Stimulated activated CD4-positive, alpha-beta T cell treated with anti-CD3 and anti-CD28 coated beads, TNF-alpha, amount 100 ng/mL, for 48 hours (primary cell): Measurements from ENCODE around the gene AGPAT2.

ENCODE experiments used
- DNase-seq, 3 donors: peaks; one replicate each; pipeline ENCODE4 v3.0.0-alpha.2; 2020; ENCODE audit warnings: low read depth in 3 of 3

The AGPAT2 gene

GRCh38 chr9:136686794-136687711 lies at the start of gene AGPAT2:
TSS of gene AGPAT2 (minus strand) at chr9:136687457. CDS start at chr9:136687357, 100 bp downstream.
- DNase-seq = peak; percentile 43 to 76 (median 54)

GRCh38 chr9:136735812-136736480 lies 48.7 kb upstream of the AGPAT2 start:
- DNase-seq = no peak

- DNase-seq = no peak
Observed at GRCh38 chr9:136734837-136735496, 47.7 kb upstream of the AGPAT2 start.

- DNase-seq = no peak
Observed at GRCh38 chr9:136733611-136734010, 46.4 kb upstream of the AGPAT2 start.

GRCh38 chr9:136732444-136733178 lies 45.4 kb upstream of the AGPAT2 start:
- no peak for DNase-seq

- no peak for DNase-seq
Observed at GRCh38 chr9:136729926-136730325, 42.7 kb upstream of the AGPAT2 start.

GRCh38 chr9:136729144-136729543 lies 41.9 kb upstream of the AGPAT2 start:
- no peak for DNase-seq

GRCh38 chr9:136728548-136729123 lies 41.4 kb upstream of the AGPAT2 start:
- DNase-seq = no peak

- peak; percentile 86 to 90 (median 87) for DNase-seq
Observed at GRCh38 chr9:136728080-136728547, 40.9 kb upstream of the AGPAT2 start.

GRCh38 chr9:136726631-136727191 lies 39.5 kb upstream of the AGPAT2 start:
- DNase-seq = peak in 1 of 3 donors; percentile 37

GRCh38 chr9:136726118-136726517 lies 38.9 kb upstream of the AGPAT2 start:
- no peak for DNase-seq

GRCh38 chr9:136725612-136726011 lies 38.4 kb upstream of the AGPAT2 start:
- DNase-seq = no peak

- DNase-seq = no peak
Observed at GRCh38 chr9:136724772-136725171, 37.5 kb upstream of the AGPAT2 start.

GRCh38 chr9:136723989-136724388 lies 36.7 kb upstream of the AGPAT2 start:
- no peak for DNase-seq

GRCh38 chr9:136723362-136723976 lies 36.2 kb upstream of the AGPAT2 start:
- no peak for DNase-seq

- DNase-seq = no peak
Observed at GRCh38 chr9:136722969-136723356, 35.7 kb upstream of the AGPAT2 start.

GRCh38 chr9:136722093-136722968 lies 35.1 kb upstream of the AGPAT2 start:
- no peak for DNase-seq

GRCh38 chr9:136721339-136722092 lies 34.3 kb upstream of the AGPAT2 start:
- DNase-seq = no peak

- no peak for DNase-seq
Observed at GRCh38 chr9:136720898-136721338, 33.7 kb upstream of the AGPAT2 start.
